ENCODE data around the gene PLCG1. TPM values are rescaled to one million over a fixed set of nuclear protein-coding genes. Genes with fewer than 3 reads are reported as not detected.

PLCG1 gene
- total and polyA plus RNA-seq, 9 of the 15 experiments (the other 6 are each of a cell fraction or from before 2014, with no cell fraction given), result 1.7 to 67.0 (median 34.8) TPM

DNA sequence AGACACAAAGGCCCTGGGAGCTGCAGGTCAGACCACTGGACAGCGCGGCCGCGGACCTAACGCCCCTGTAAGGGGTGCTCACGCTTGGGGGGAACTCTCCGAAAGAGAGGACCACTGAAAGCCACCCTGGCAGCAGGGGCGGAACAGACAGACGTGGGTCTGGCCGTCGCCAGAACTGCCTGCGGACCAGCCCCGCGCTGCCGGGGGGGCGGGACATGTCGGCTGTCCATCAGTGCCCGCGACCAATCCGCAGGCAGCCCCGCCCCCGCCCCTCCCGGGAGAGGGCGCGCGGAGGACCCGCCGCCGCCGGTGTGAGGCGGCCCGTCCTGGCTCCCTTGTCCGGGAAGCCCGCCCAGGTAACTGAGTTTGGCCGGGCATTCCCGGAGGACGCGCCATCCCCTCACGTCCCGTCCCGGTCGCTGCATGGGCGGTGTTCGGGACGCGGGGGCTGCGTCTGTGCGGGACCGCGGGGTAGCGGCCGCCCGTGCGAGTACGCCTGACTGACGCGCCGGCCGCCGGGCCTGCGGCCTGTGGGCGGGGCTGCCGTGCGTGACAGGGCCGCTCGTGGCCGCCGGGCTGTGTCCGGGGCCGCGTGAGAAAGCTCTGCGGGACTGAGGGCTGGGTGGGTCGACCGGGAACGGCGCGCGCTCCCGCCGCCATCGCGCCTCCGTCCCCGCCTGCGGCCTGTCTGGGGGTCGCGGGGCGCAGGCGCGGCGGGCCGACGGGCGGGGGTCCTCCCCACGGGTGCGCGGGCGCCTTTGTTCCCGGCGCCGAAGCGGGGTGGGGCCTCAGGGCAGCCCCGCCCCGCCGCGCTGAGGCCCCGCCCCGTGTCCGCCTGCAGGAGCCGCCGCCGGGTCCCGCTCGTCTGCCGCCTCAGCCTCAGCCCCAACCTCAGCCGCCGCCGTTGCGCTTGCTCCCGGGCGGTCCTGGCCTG is at the start of gene PLCG1 (continued):
- TF ChIP-seq, protein P1, sequence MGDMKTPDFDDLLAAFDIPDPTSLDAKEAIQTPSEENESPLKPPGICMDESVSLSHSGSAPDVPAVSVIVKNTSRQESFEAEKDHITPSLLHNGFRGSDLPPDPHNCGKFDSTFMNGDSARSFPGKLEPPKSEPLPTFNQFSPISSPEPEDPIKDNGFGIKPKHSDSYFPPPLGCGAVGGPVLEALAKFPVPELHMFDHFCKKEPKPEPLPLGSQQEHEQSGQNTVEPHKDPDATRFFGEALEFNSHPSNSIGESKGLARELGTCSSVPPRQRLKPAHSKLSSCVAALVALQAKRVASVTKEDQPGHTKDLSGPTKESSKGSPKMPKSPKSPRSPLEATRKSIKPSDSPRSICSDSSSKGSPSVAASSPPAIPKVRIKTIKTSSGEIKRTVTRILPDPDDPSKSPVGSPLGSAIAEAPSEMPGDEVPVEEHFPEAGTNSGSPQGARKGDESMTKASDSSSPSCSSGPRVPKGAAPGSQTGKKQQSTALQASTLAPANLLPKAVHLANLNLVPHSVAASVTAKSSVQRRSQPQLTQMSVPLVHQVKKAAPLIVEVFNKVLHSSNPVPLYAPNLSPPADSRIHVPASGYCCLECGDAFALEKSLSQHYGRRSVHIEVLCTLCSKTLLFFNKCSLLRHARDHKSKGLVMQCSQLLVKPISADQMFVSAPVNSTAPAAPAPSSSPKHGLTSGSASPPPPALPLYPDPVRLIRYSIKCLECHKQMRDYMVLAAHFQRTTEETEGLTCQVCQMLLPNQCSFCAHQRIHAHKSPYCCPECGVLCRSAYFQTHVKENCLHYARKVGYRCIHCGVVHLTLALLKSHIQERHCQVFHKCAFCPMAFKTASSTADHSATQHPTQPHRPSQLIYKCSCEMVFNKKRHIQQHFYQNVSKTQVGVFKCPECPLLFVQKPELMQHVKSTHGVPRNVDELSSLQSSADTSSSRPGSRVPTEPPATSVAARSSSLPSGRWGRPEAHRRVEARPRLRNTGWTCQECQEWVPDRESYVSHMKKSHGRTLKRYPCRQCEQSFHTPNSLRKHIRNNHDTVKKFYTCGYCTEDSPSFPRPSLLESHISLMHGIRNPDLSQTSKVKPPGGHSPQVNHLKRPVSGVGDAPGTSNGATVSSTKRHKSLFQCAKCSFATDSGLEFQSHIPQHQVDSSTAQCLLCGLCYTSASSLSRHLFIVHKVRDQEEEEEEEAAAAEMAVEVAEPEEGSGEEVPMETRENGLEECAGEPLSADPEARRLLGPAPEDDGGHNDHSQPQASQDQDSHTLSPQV (IDR thresholded peaks at IDR 0.05), result 0 out of 2 replicates have a peak, but pooled peaks have one; percentile 11
- TF ChIP-seq POLR2G (IDR thresholded peaks at IDR 0.05; ENCODE audit: low read depth, low read length) (peak; percentile 79), KDM1A (IDR thresholded peaks at IDR 0.05) (no peak), MCM7 (IDR thresholded peaks at IDR 0.05) (no peak), NELFE (IDR thresholded peaks at IDR 0.05; ENCODE audit: insufficient read depth, insufficient read length) (no peak), SAP30 (IDR thresholded peaks at IDR 0.05; ENCODE audit: borderline replicate concordance, insufficient read depth, low read depth, low read length, poor library complexity, severe bottlenecking) (peak; percentile 41), POLR2B (IDR thresholded peaks at IDR 0.05; ENCODE audit: low read depth, partially characterized antibody) (peak; percentile 38), HMG20A (CRISPR knock-in tag; conservative IDR thresholded peaks at IDR 0.05) (no peak), KAT2B (IDR thresholded peaks at IDR 0.05; ENCODE audit: low read depth, low read length) (no peak), ZNF384 (IDR thresholded peaks at IDR 0.05; ENCODE audit: low read depth, low read length) (no peak), RB1 (IDR thresholded peaks at IDR 0.05; ENCODE audit: low read depth) (peak; percentile 88), MAZ (CRISPR knock-in tag; conservative IDR thresholded peaks at IDR 0.05 in 1 of 2, IDR thresholded peaks at IDR 0.05 in 1 of 2) (peak; percentile 87 to 89), NR2C1 (IDR thresholded peaks at IDR 0.05) (no peak), NR2C1 (tag; IDR thresholded peaks at IDR 0.05) (no peak), NR4A1 (CRISPR knock-in tag; IDR thresholded peaks at IDR 0.05) (no peak), NR4A1 (tag; IDR thresholded peaks at IDR 0.05) (0 out of 2 replicates have a peak, but pooled peaks have one; percentile 21), RBBP5 (IDR thresholded peaks at IDR 0.05; ENCODE audit: borderline replicate concordance, insufficient read depth, low read length, poor library complexity, severe bottlenecking) (peak; percentile 58)
- TF ChIP-seq, protein P2, sequence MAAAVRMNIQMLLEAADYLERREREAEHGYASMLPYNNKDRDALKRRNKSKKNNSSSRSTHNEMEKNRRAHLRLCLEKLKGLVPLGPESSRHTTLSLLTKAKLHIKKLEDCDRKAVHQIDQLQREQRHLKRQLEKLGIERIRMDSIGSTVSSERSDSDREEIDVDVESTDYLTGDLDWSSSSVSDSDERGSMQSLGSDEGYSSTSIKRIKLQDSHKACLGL (CRISPR knock-in tag; IDR thresholded peaks at IDR 0.05; ENCODE audit: borderline replicate concordance, poor library complexity, severe bottlenecking), result peak; percentile 6
- TF ChIP-seq, protein P3, sequence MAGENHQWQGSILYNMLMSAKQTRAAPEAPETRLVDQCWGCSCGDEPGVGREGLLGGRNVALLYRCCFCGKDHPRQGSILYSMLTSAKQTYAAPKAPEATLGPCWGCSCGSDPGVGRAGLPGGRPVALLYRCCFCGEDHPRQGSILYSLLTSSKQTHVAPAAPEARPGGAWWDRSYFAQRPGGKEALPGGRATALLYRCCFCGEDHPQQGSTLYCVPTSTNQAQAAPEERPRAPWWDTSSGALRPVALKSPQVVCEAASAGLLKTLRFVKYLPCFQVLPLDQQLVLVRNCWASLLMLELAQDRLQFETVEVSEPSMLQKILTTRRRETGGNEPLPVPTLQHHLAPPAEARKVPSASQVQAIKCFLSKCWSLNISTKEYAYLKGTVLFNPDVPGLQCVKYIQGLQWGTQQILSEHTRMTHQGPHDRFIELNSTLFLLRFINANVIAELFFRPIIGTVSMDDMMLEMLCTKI (IDR thresholded peaks at IDR 0.05; ENCODE audit: partially characterized antibody), result no peak
